Motor neuron (in vitro differentiated cells): ENCODE results near the gene DHDDS. TPM values are rescaled to one million over a fixed set of nuclear protein-coding genes. Genes with fewer than 3 reads are reported as not detected.

Source experiments
- ATAC-seq, 8 experiments: fragments of 200-7000 bp; cut with Tn5 transposase; replicated peaks in 6 of 8; 2 replicates each; pipeline ENCODE4 v1.8.0; 2021; ENCODE audit warnings: mild to moderate bottlenecking in 8 of 8, moderate library complexity in 8 of 8
- H3K27ac ChIP-seq, 2 donors: fragments of 250-450 bp; sonication (Bioruptor Pico); 2 replicates each; pipeline ENCODE4 v1.9.0; 2021; ENCODE audit warnings: antibody characterized with exemption in 2 of 2, mild to moderate bottlenecking in 2 of 2, moderate library complexity in 1 of 2
- H3K4me1 ChIP-seq, 2 donors: fragments of 250-450 bp; sonication (Bioruptor Pico); replicated peaks in 1 of 2; 2 replicates each; pipeline ENCODE4 v1.6.1; 2021; ENCODE audit warnings: antibody characterized with exemption in 2 of 2, mild to moderate bottlenecking in 2 of 2, moderate library complexity in 1 of 2
- H3K4me3 ChIP-seq, 5 donors: fragments of 250-450 bp; sonication (Bioruptor Pico); 2 replicates each; pipeline ENCODE4 v1.9.0; 2021; ENCODE audit warnings: antibody characterized with exemption in 5 of 5, mild to moderate bottlenecking in 5 of 5, moderate library complexity in 4 of 5
- WGBS, 10 experiments: fragments of 450-650 bp; shearing (Covaris generic); methylation state at CpG; one replicate each; pipeline ENCODE4 v1.0.0; 2022; 5-methylcytosine and 5-hydroxymethylcytosine counted together
- in situ Hi-C, 9 experiments: fragments of 400-800 bp; cut with MboI; loops; one replicate each; pipeline ENCODE4 v1.15.0; 2021; ENCODE audit warnings: low sequenced_read_pairs in 9 of 9, low pct_unique_long_range_greater_than_20kb in 2 of 9; ENCODE audit not compliant: unreplicated experiment in 9 of 9
- total RNA-seq, 8 experiments: library from RNA; unstranded; fragments of 300-600 nt; gene quantifications; 2 replicates each; pipeline versions ENCODE4 v1.2.3 to v1.2.4, GENCODE V29; 2022

Gene DHDDS
- total RNA-seq, 8 experiments from 2014 or later: 42.7 to 86.2 (median 53.1) TPM

DNA sequence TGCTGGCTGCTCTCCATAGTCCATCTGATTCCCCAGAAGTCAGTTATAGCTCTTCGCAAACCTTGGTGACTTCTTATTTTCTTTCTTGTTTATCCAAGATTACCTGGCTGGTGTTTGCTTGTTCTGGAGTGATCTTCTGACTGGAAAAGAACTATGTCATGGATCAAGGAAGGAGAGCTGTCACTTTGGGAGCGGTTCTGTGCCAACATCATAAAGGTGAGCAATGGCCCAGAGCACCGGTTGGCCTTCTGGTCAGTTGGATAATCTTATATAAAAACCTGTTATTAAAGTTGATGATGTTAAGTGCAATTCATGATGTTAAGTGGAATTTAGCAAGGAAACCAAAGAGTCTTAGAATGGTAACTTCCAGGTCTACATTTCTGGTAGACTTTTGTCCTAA, 672 bp downstream of the DHDDS start:
- no peak for ATAC-seq
- Histone ChIP-seq H3K27ac (peak overlapping the region; percentile 70 to 85), H3K4me1 (peaks cover 15 to 20% of the 10 kb centered on the region in 2 donors), H3K4me3 (peak overlapping the region; percentile 49 to 63 (median 53))
- in situ Hi-C loops: no loop called here
- WGBS, 10 experiments: 0 to 88% (median 66%) methylated on average over 1 to 3 of the region's 3 CpGs; no CpG with 5 or more reads in 1 of the 10 experiments

GRCh38 chr1:26434161-26434752, 2.1 kb downstream of the DHDDS start:
- no peak for ATAC-seq
- peak overlapping the region in 3 of 5 donors; percentile 2 to 63 (median 53) for H3K4me3 ChIP-seq
- in situ Hi-C loops: no loop called here
- no peak overlapping the region for H3K27ac ChIP-seq
- peaks cover 15 to 20% of the 10 kb centered on the region in 2 donors for H3K4me1 ChIP-seq

DNA sequence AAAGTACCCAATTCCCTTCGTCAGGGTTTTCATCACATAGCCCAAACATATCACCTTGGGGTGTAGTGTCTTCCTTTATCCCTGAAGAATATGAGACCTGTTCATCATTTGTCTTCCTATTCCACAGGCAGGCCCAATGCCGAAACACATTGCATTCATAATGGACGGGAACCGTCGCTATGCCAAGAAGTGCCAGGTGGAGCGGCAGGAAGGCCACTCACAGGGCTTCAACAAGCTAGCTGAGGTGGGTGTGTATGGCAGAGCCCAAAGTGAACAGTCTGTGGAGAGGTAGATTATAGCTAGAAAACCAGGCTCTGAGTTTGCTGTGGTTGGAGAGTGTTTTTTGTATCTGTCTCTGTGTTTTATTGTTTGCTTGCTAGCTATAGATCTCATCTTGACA, 5.9 kb downstream of the DHDDS start:
- Histone ChIP-seq H3K27ac (no peak overlapping the region), H3K4me1 (peaks cover 6 to 8% of the 10 kb centered on the region in 2 donors), H3K4me3 (no peak overlapping the region)
- in situ Hi-C loops: no loop called here
- no peak for ATAC-seq
- 71 to 100% (median 100%) methylated on average over 1 to 5 of the region's 6 CpGs; no CpG with 5 or more reads in 1 of the 10 experiments for WGBS, 10 experiments

DNA sequence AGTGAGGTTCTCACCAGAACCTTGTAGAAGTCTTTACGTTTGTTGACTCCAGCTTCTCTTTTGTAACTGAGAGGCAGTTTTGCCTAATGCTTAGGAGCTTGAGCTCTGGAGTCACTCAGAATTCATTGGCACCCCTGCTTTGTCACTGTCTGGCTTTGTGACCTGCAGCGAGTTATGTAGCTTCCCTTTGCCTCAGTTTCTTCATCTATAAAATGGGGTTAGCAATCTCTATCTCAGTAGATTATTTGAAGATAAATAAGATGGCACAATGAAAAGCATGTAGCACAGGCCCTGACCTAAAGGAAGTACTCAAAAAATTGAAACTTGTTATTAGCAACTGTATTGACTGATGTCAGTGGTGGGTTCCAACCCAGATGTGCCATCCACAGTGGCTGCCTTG, 8.1 kb downstream of the DHDDS start:
- H3K27ac ChIP-seq: no peak overlapping the region
- no peaks in the 10 kb centered on the region for H3K4me1 ChIP-seq
- in situ Hi-C loops: no loop called here
- H3K4me3 ChIP-seq: no peak overlapping the region
- ATAC-seq: no peak
- WGBS, 10 experiments: 67 to 100% (median 100%) methylated on average over 1 to 2 of the region's 2 CpGs; no CpG with 5 or more reads in 4 of the 10 experiments

GRCh38 chr1:26449868-26450267, 17.7 kb downstream of the DHDDS start:
- in situ Hi-C loops: no loop called here
- no peak for ATAC-seq

DNA sequence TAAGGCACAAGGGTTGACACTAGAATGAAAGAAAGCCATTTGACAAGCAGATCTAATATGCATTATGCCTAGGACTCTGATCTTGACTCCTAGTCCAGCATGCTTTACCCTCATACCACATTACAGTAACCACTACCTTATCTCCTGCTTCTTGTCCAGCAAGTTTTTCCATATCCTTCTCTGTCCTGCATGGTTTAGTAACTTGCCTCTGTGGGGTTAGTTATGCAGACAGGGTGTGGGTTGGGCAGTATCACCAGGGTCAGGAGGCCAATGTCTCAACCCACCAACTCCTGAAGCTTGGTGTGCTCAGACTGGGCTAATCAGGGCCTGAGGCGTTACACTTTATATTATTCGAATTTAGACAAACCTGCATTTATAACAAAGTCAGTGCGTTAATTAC, 18.8 kb downstream of the DHDDS start:
- H3K4me3 ChIP-seq: no peak overlapping the region
- in situ Hi-C loops: no loop called here
- peak in 2 of 8 experiments; percentile 58 to 70 for ATAC-seq
- WGBS, 10 experiments: 81 to 100% (median 93%) methylated on average over 1 to 3 of the region's 3 CpGs; no CpG with 5 or more reads in 7 of the 10 experiments
- H3K4me1 ChIP-seq: no peaks in the 10 kb centered on the region
- no peak overlapping the region for H3K27ac ChIP-seq

More at GRCh38 chr1:26449868-26450267, 17.7 kb downstream of the DHDDS start:
- no peak overlapping the region for H3K4me3 ChIP-seq
- H3K27ac ChIP-seq: no peak overlapping the region
- WGBS, 10 experiments: 33 to 100% (median 94%) methylated on average over 1 to 3 of the region's 3 CpGs; no CpG with 5 or more reads in 1 of the 10 experiments
- no peaks in the 10 kb centered on the region for H3K4me1 ChIP-seq

GRCh38 chr1:26452459-26453183, 20.5 kb downstream of the DHDDS start:
- ATAC-seq: no peak
- no peaks in the 10 kb centered on the region for H3K4me1 ChIP-seq
- 86 to 100% (median 96%) methylated on average over 1 to 5 of the region's 5 CpGs; no CpG with 5 or more reads in 1 of the 10 experiments for WGBS, 10 experiments
- no peak overlapping the region for H3K27ac ChIP-seq
- in situ Hi-C loops: no loop called here
- H3K4me3 ChIP-seq: no peak overlapping the region

DNA sequence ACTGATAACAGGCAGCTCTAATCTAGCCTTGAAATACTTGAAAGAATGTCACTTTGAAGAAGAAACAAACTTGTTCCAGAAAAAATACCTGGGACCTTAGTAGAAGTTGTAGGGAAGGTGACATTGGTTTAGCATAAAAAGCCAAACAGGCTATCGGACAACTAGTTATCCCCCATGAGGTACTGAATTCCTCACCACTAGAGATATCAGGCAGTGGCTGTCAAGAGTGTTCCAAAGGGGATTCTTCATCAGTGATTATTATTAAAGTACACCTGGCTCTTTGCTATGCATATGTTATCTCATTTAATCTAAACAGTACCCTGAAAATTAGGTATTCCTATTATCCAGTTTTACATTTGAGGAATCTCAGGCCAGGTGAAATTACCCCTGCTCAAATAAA, 27.0 kb downstream of the DHDDS start:
- in situ Hi-C loops: no loop called here
- H3K4me1 ChIP-seq: no peaks in the 10 kb centered on the region
- WGBS, 10 experiments: 88 to 100% (median 100%) methylated on average over 1 of the region's 1 CpG; no CpG with 5 or more reads in 4 of the 10 experiments
- ATAC-seq: no peak
- no peak overlapping the region for H3K27ac ChIP-seq
- no peak overlapping the region for H3K4me3 ChIP-seq

DNA sequence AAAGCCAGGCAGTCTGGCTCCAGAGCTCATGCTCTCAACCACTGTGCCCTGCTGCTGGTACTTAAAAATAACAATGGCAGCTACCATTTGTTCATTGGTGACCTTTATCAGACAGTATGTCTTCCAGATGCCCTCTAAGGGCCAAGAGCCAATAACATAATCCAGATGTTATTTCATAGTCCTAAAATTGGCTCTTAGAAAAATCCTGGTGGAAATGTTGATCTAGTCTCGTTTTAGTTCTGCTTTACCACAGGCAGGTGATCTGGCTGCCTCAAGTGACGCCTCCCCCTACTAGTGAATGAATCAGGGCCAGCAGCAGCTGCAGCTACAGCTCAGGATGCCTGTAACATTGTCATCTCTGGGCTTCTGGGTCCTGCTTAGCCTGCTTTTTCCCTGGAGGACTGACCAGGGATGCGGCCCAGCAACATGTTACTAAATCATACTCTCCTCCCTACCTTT, 27.5 kb downstream of the DHDDS start:
- WGBS, 10 experiments: 92 to 100% (median 100%) methylated on average over 1 to 3 of the region's 3 CpGs; no CpG with 5 or more reads in 5 of the 10 experiments
- in situ Hi-C loops: no loop called here
- no peak for ATAC-seq
- Histone ChIP-seq H3K4me1 (no peaks in the 10 kb centered on the region), H3K27ac (no peak overlapping the region), H3K4me3 (no peak overlapping the region)

DNA sequence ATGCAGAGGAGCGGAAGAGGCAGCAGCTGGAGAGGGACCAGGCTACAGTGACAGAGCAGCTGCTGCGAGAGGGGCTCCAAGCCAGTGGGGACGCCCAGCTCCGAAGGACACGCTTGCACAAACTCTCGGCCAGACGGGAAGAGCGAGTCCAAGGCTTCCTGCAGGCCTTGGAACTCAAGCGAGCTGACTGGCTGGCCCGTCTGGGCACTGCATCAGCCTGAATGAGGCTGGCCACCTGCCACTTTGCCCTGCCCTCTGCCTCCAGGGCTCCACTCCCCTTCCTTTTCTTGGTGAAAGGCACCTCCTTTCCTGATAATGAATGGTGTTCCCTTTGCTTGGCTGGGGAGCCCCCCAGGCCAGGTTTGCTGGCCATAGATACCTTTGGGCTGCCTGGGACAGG, 36.8 kb downstream of the DHDDS start:
- WGBS, 10 experiments: 22 to 100% (median 80%) methylated on average over 1 to 5 of the region's 10 CpGs; no CpG with 5 or more reads in 5 of the 10 experiments
- peak in 1 of 8 experiments; percentile 1 for ATAC-seq
- in situ Hi-C loops: no loop called here
- Histone ChIP-seq H3K4me1 (peaks cover 14 to 16% of the 10 kb centered on the region in 2 donors), H3K27ac (no peak overlapping the region), H3K4me3 (no peak overlapping the region)

DNA sequence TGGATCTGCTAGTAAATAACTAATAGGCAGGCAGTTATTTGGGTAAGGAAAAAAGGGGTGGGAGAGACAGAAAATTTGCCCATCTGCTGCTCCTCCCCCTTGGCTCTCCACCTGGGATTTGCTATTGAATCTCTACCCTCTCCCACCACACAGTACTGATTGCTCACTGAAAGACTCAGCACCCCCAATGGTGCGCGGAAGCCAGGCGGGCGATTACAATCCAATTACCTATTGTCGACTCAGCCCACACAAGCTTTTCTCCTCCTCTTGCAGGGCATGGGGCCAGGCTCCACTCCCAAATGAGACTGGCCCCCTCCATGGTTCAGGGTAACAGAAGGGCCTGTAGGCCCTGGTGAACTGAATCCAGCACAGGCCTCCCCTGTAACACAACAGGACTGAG, 37.4 kb downstream of the DHDDS start:
- 14 to 100% (median 77%) methylated on average over 1 to 5 of the region's 5 CpGs; no CpG with 5 or more reads in 4 of the 10 experiments for WGBS, 10 experiments
- Histone ChIP-seq H3K27ac (no peak overlapping the region), H3K4me1 (peaks cover 20 to 22% of the 10 kb centered on the region in 2 donors), H3K4me3 (no peak overlapping the region)
- ATAC-seq: no peak
- in situ Hi-C loops: no loop called here

DNA sequence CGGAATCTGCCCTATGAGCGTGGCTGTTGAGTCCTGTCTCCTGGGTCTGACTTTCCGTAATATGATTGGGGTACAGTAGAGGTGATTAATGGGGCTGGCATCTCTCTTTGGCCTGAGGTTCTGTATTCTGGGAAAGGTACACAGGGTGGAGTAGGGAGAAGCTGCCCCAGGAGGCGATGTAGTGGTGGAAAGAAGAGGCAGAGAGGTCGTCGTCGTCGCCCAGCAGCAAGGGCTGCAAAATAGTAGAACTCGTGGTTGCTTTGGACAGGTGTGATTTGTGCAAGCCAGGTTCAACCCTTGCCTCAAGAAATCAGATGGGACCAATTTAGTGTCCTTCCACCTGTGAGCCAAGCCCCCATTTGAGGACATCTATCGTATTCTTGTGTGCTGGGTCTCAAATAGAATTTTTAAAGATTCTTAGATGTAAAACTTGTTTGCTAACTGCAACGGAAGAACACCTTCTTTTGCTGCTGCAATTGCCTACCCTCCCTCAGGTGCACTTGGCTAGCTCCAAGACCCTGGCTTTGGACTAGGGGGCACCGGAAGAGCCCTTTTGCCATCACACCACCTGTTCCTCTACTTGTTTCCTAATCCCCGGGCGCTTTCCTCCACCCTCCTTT, 38.9 kb downstream of the DHDDS start:
- H3K4me1 ChIP-seq: peaks cover 20 to 23% of the 10 kb centered on the region in 2 donors
- WGBS, 10 experiments: 0 to 100% (median 31%) methylated on average over 1 to 14 of the region's 14 CpGs
- H3K27ac ChIP-seq: peak overlapping the region in 1 of 2 donors; percentile 98
- peak overlapping the region; percentile 68 to 96 (median 89) for H3K4me3 ChIP-seq
- no peak for ATAC-seq
- in situ Hi-C loops: no loop called here
